NCI-H524 (cell line): ENCODE results near the gene CPEB4.

Experiments
- DNase-seq, 2 experiments: peaks; one replicate each; lab custom pipeline; 2025; lab: John Stamatoyannopoulos, UW

CPEB4 gene

DNA sequence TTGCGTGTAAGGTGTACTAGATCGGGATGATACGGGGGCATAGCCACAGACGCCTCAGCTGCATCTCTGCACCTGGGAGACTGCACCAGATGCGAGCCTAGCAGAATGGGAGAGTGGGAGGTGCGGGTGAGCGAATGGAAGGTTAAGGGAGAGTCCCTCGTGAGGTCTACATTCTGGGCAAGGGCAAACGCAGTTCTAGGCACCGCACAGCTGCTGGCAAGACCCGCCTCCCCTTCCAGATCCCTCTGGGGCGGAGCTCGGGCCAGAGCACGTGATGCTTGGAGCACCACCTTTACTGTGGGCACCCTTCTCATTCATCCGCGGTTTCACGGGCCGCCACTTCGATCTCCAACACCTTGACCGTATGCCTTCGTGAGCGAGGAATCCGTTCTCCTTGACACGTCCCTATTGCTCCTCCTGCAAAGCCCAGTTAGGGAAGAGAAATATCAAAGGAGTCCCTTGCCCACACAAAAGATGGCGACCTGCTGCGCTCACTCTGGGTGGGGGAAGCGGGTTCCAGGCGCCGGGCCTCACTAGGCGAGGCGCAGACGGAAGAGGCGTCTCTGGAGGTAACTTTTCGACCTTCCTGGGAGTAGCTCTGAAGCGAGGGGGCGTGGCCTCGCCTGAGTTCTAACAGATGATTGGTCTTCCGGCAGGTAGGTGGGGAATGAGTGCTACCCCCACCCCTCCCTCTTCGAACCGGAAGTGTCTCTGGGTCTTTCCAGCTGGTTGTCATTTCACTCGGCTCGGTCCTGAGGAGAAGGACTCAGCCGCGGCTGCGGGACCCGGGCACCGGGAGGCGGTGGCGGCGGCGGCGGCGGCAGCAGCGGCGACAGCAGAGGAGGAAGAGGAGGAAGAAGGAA, at the start of gene CPEB4:
TSS of gene CPEB4 (plus strand) at position 740 of the 863 bp plus-strand sequence. CDS start 1,385 bp downstream, outside the sequence.
- peak; percentile 96 to 99 for DNase-seq

- DNase-seq, result no peak
These were observed 48.9 kb upstream of the CPEB4 start for GRCh38 chr5:173839117-173839713.

DNA sequence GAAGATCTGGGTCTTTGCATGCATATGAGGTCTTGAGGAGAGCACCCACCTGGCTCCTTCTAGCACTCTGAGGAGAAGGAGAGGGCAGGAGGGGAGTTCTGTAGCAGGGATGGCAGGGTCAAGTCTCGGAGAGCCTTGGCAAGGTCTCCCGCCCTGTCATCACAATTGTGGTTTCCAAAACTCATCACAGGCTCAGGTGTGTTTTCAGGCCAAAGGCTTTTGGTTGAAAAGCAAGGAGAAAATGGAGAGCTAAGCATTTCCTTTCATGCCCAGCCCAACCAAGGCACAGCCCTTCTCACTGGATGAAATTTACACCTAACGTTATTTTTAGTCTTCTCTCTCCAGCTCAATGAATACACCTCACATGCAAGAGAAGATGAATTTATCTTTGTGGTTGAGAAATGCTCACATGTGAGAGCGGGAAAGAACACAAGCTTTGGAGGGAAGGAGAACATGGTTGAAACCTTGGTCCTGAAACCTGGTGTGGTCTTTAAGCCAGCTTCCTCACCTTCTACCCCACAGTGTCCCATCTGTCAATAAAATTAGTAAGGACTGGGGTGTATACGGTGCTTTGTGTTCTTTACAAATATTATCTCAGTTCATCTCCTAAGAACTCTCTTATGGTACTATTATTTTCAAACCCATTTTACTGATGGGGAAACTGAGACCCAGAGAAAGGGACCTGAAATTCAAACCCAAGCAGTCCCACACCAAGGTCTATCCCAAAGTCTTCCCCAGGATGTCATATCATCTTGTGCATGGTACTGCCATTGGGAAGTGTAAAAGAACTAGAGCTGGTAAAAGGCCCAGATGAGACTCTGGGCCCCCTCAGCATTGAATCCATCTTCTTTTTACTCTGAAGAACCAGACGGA, 47.8 kb upstream of the CPEB4 start:
- DNase-seq, result no peak

- no peak for DNase-seq
These were observed 46.4 kb upstream of the CPEB4 start for GRCh38 chr5:173841710-173842109.

- DNase-seq, result no peak
These were observed 44.4 kb upstream of the CPEB4 start for GRCh38 chr5:173843794-173844193.

DNA sequence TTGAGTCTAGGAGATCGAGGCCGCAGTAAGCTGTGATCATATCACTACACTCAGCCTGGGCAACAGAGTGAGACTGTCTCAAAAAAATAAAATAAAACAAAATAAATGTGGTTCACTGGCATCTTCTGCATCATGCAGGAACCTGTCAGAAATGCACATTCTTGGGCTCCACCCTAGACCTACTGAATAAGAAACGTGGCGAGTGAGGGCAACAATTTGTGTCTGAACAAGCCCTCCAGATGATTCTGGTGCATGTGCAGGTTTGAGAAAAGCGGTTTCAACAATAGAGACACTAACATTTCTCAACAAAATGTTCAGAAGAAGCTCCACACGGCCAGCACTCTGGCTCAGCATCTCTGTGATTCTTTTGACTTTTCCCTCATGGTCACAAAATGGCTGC, 42.8 kb upstream of the CPEB4 start:
- DNase-seq, result no peak

DNA sequence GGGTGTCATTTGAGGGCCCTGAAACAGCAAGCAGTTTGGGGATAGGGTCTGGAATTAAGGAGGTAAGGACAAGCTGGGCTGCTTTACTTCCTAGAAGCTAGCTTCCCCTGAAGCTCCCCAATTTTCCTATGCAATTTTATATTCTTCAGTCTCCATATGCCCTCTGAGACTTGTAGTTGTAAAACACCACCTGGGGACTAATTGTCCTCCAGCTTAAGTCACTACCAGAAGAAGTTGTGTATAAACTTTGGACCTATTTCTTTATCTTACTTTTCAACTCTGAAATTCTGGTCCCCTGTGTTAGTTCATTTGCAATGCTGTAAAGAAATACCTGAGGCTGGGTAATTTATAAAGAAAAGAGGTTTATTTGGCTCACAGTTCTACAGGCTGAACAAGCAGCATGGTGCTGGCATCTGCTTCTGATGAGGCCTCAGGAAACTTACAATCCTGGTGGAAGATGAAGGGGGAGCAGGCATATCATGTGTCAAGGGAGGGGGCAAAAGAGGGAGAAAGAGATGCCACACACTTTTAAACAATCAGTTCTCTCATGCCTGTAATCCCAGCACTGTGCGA, 41.1 kb upstream of the CPEB4 start:
- DNase-seq, result no peak

DNA sequence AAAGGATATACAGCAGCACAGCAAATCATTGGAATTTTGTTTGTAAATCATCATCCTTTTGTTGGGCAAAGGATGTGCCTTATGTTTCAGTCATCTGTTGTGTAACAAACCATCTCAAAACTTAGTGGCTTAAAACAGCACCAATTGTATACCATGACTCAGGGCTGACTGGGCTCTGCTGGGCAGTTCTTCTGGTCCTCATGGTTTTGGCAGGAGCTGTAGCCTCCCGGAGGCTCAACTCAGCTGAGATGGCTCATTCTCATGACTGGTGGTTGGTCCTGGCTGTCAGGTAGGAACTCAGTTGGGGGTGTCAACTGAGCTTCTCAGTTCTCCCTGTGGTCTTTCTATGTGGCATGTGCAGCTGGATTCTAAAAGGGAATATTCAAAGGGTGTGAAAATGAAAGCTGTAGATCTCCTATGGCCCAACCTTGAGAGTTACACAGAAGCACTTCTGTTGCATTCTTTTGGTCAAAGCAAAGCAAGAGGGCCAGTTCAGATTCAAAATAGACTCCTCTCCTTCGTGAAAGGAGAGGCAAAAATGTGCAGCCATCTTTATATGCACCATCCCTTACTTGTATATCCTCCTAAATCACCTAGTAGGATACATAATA, 39.1 kb upstream of the CPEB4 start:
- no peak for DNase-seq

GRCh38 chr5:173849908-173850307, 38.2 kb upstream of the CPEB4 start:
- no peak for DNase-seq

DNA sequence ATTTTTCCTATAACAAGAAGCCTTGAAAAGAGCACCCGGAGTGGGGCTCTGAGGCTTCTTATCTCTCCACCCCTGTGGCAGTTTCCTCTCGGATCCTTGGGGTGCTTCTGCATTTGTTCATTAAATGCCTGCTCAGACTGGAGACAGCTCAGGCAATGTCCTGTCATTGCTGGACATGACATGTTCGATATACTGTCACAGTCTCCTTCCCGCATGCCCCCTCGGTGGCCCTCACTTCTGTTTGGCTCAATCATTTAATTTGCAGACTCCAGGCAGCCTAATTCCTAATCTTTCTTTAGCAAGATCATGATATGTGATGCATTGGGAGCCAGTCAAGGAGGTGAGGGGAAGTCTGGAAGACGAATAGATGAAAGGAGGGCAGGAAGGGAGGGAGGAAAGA, 37.5 kb upstream of the CPEB4 start:
- DNase-seq, result no peak

DNA sequence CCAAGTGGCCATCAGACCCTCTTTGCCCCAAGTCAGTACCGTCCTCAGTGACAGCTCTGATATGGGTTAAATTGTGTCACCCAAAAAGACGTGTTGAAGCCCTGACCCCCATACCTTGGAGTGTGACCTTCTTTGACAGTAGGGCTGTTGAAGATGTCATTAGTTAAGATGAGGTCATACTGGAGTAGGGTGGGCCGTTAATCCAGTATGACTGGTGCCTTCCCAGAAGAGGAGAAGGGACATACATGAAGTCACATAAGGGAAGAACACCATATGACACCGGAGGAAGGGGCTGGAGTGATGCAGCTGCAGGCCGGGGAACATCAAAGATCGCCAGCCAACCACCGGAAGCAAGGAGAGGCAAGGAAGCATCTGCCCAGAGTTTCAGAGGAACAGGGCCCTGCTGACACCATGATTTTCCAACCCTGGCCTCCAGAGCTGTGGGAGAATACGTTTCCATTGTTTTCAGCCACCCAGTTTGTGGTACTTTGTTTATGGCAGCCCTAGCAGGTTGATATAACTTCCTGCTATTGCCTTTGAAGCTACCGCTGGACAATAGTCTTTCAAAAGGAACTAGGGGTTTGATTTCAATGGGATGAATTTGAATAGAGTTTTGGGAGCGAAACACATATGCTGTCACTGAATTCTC, 36.4 kb upstream of the CPEB4 start:
- no peak for DNase-seq

GRCh38 chr5:173852790-173853359, 35.3 kb upstream of the CPEB4 start:
- no peak for DNase-seq

- no peak for DNase-seq
These were observed 34.6 kb upstream of the CPEB4 start for GRCh38 chr5:173853370-173854131.

DNA sequence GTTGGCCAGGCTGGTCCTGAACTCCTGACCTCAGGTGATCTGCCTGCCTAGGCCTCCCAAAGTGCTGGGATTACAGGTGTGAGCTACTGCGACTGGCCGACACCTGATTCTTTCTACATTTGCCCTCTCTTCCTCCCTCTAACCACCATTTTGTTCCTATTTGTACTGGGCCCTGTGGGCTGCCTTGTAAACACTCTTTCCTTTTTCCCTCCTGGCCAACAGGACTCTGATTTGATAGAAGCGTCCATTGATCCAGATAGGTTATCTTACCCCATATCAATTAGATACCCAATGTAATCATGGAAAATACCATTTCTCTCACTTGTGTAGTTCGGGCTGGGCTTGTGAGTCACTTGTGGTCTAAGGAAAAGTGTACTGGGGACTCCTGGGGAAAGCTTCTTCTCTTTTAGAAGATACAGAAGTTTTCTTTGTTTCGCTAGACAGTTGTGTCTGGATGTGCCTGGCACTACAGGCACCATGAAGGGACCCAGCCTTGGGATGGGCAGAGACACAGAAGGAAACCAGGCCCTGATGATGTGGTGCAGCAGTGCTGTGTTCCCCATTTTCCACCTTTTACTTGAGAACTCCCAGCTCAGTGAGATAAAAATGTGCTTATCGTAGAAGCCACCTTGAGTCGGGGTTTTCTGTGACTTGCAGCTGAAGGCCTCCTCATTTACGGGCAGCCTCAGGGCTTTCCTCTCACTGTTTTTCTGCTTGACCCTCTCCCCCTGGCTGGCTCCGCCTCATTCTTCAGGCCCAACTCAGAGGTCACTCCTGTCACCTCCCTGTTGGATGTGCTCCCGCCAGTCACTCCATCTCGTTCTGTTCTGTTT, 32.8 kb upstream of the CPEB4 start:
- DNase-seq, result no peak

DNA sequence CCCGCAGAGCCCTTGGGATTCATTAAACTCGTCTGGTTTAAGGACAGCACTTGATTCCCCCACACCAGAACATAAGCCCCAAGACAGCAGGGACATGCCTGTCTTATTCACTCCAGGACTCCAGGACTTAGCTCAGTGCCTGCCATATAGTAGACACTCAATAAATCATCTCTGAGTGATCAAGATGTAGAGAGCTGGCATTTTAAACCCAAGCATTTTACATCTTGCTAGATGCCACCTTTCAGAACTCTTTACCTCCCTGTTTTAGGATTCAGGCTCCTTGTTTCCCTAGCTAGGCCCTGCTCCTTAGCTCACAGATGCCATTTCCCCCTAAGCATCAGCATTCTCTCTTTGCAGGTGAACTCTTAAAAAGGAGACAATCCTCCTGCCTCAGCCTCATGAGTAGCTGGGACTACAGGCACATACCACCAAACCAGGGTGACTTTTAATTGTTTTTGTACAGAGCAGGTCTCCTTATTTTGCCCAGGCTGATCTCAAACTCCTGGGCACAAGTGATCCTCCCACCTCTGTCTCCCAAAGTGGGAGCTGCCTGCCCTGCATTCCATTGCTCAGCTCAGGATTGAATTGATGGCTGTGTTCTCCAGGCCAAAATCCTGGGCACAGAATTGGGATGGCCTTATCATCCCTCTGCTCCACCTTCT, 32.0 kb upstream of the CPEB4 start:
- DNase-seq, result no peak

DNA sequence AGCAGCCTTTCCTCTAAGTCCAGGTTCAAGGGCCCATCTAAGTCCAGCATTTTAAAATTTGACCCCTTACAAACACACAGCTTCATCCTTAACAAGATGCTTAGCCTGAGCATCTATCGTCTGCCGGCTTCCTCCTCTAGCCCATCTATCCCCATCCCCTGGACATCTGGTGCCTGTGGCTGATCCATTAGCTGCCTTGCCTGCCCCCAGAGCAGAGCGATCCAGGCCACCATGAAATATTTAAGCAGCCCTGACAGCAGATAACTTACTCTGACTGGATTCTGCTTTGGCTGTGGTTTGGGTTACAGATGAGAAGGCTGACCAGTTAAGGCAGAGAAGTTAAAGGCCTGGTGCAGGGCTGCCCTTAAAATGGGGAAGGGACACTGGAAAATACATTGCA, 30.9 kb upstream of the CPEB4 start:
- peak in 1 of 2 experiments; percentile 51 for DNase-seq

DNA sequence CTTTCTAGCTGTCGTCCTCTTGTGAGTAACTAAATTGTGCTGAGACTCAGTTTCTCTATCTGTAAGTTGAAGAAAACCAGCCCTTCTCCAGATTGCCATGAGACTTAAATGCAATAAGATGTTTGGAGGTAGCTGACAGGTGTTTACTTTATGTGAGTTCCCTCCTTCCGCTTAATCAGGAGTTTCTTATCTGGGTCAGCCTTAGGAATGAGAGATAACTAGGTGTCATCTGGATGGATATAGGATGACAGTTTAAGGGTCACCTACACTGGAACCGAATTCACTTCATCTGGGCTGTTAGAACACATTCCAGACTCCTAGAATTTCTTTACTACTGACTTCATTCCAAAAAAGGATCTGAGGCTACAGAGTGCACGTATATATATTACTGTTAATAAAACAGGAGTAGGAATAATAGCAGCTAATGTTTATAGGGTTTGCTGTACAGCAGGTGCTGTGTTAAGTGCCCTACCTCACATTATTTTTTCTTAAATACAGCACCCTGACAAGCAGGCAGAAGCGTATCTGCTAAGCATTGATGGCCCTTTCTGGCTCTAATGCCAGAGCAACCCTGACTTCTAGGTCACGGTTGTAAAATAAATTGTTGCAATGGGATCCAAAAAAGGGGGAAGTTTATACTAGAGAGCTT, 30.0 kb upstream of the CPEB4 start:
- no peak for DNase-seq
